OCI-LY7 (cell line): ENCODE results near the gene NPAT. TPM values are rescaled to one million over a fixed set of nuclear protein-coding genes. Genes with fewer than 3 reads are reported as not detected.

Experiments used
- BruUV-seq: library from RNA; stranded (reverse); fragments of 400-500 nt; replicated peaks from 2 replicates; lab custom pipeline; 2021; lab: Mats Ljungman, UMichigan
- CTCF ChIA-PET: fragments of 300-600 bp; sonication (Branson Sonifier 250); formaldehyde crosslinking; loops from one replicate; lab custom pipeline; 2022; ENCODE audit warnings: antibody characterized with exemption; ENCODE audit not compliant: unreplicated experiment; lab: Charles Lee
- POLR2A ChIA-PET: fragments of 300-600 bp; sonication (Branson Sonifier 250); formaldehyde crosslinking; loops from one replicate; lab custom pipeline; 2022; ENCODE audit warnings: antibody characterized with exemption; lab: Charles Lee
- DNase-seq: peaks from one replicate; pipeline ENCODE4 v3.0.0-alpha.2; 2015; ENCODE audit warnings: low spot score
- H2AFZ ChIP-seq: fragments of 200-600 bp; sonication (generic), shearing (Covaris generic); 2 replicates; pipeline ENCODE4 v1.6.1; 2014; ENCODE audit warnings: mild to moderate bottlenecking, antibody characterized with exemption, low read length, moderate library complexity
- H3K27ac ChIP-seq: fragments of 200-600 bp; sonication (generic); 2 replicates; pipeline ENCODE4 v1.5.1; 2014; ENCODE audit warnings: mixed run types, low read depth, mild to moderate bottlenecking, moderate library complexity, low read length, inconsistent platforms; ENCODE audit not compliant: poor library complexity, severe bottlenecking
- H3K36me3 ChIP-seq: fragments of 200-600 bp; sonication (generic); 2 replicates; pipeline ENCODE4 v1.6.1; 2014; ENCODE audit warnings: mild to moderate bottlenecking, antibody characterized with exemption, low read length, moderate library complexity, mixed read lengths; ENCODE audit not compliant: insufficient read depth
- H3K4me1 ChIP-seq: fragments of 200-600 bp; sonication (generic); 2 replicates; pipeline ENCODE4 v1.5.1; 2014; ENCODE audit warnings: mild to moderate bottlenecking, low read length; ENCODE audit not compliant: insufficient read depth, poor library complexity, severe bottlenecking
- H3K4me2 ChIP-seq: fragments of 200-600 bp; sonication (generic); 2 replicates; pipeline ENCODE4 v1.6.1; 2014; ENCODE audit warnings: mild to moderate bottlenecking, low read length
- H3K4me3 ChIP-seq: fragments of 200-600 bp; sonication (generic); 2 replicates; pipeline ENCODE4 v1.5.1; 2014; ENCODE audit warnings: mild to moderate bottlenecking, low read depth, low read length; ENCODE audit not compliant: poor library complexity, severe bottlenecking
- H3K79me2 ChIP-seq: fragments of 200-600 bp; sonication (generic); 2 replicates; pipeline ENCODE4 v1.6.1; 2016; ENCODE audit warnings: low read depth, mild to moderate bottlenecking, low read length, moderate library complexity, mixed read lengths; ENCODE audit not compliant: insufficient read depth
- H3K9me2 ChIP-seq: fragments of 200-600 bp; sonication (generic); 2 replicates; pipeline ENCODE4 v1.6.1; 2016; ENCODE audit warnings: mild to moderate bottlenecking, low read length, mixed read lengths; ENCODE audit not compliant: insufficient read depth
- H3K9me3 ChIP-seq: fragments of 200-600 bp; sonication (generic); 2 replicates; pipeline ENCODE4 v1.6.1; 2014; ENCODE audit warnings: mild to moderate bottlenecking, mixed run types, low read length, mixed read lengths
- H4K20me1 ChIP-seq: fragments of 200-600 bp; sonication (generic); 2 replicates; pipeline ENCODE4 v1.6.1; 2014; ENCODE audit warnings: mild to moderate bottlenecking, antibody characterized with exemption, low read length, moderate library complexity, mixed read lengths; ENCODE audit not compliant: insufficient read depth
- CTCF ChIP-seq: fragments of 200-600 bp; sonication (generic); conservative IDR thresholded peaks from 2 replicates; pipeline ENCODE4 v1.5.1; 2014; ENCODE audit warnings: mild to moderate bottlenecking, antibody characterized with exemption, low read length, moderate library complexity, mixed read lengths
- EZH2phosphoT487 ChIP-seq: fragments of 200-600 bp; sonication (generic); IDR thresholded peaks from 2 replicates; pipeline ENCODE4 v1.6.1; 2018; ENCODE audit warnings: low read depth, borderline replicate concordance, mild to moderate bottlenecking, mixed run types, antibody characterized with exemption, low read length, moderate library complexity, mixed read lengths
- intact Hi-C: fragments of 100-400 bp; cut with micrococcal nuclease; formaldehyde crosslinking; loops from one replicate; pipeline ENCODE4 v1.10.0; 2022; ENCODE audit not compliant: unreplicated experiment
- total RNA-seq, 2 experiments: library from RNA; depleted of rRNA in 1 of 2; stranded (reverse); fragments of >200 nt in 1 of 2; shearing (Covaris generic) in 1 of 2; gene quantifications; 2 replicates each; pipeline ENCODE4 v1.2.3, GENCODE V29; 2014 to 2022

NPAT gene
- total RNA-seq, 2 experiments from 2014 or later, result 22.6 to 26.9 TPM

GRCh38 chr11:108242422-108242821, 20.0 kb upstream of the NPAT start:
- Histone ChIP-seq H3K4me3 (no peak overlapping the region), H3K4me1 (peaks cover 7% of the 10 kb centered on the region), H3K9me3 (peaks cover 24% of the 10 kb centered on the region; the same call in 1 of the 2 replicates), H2AFZ (no peak overlapping the region), H4K20me1 (no peaks in the 10 kb centered on the region), H3K79me2 (peaks cover 14% of the 10 kb centered on the region; the same call in 1 of the 2 replicates), H3K4me2 (no peak overlapping the region), H3K27ac (no peak overlapping the region), H3K36me3 (peaks cover 89% of the 10 kb centered on the region), H3K9me2 (no peaks in the 10 kb centered on the region)
- CTCF ChIA-PET, result no interaction called here
- DNase-seq, result no peak
- no peak for TF ChIP-seq CTCF
- no peak for TF ChIP-seq EZH2phosphoT487
- intact Hi-C loops, result no loop called here
- POLR2A ChIA-PET, result interaction anchor here (1.0 kb wide), 1 partner anchor 16 kb away, joined by 4 read pairs; no protein-coding TSS in a partner anchor
- TSS peak; percentile 16 for BruUV-seq

- H3K9me2 ChIP-seq, result no peaks in the 10 kb centered on the region
- TF ChIP-seq CTCF, result no peak
- no peak for TF ChIP-seq EZH2phosphoT487
- no peak for DNase-seq
- H3K4me2 ChIP-seq, result no peak overlapping the region
- H3K4me1 ChIP-seq, result peaks cover 16% of the 10 kb centered on the region
- peaks cover 88% of the 10 kb centered on the region for H3K36me3 ChIP-seq
- CTCF ChIA-PET, result no interaction called here
- no peak overlapping the region for H3K27ac ChIP-seq
- no peaks in the 10 kb centered on the region for H4K20me1 ChIP-seq
- H3K4me3 ChIP-seq, result no peak overlapping the region
- intact Hi-C loops, result no loop called here
- peaks cover 14% of the 10 kb centered on the region; the same call in 1 of the 2 replicates for H3K79me2 ChIP-seq
- no peak overlapping the region for H2AFZ ChIP-seq
- H3K9me3 ChIP-seq, result peaks cover 26% of the 10 kb centered on the region; the same call in 1 of the 2 replicates
- no TSS peak for BruUV-seq
- POLR2A ChIA-PET, result interaction anchor here (0.6 to 0.9 kb wide), 7 partner anchors 10 to 95 kb away, joined by 3 to 9 read pairs (median 3); no protein-coding TSS in a partner anchor
Measured at GRCh38 chr11:108241330-108242037, 19.0 kb upstream of the NPAT start.

GRCh38 chr11:108239076-108239475, 16.6 kb upstream of the NPAT start:
- intact Hi-C loops, result loop anchor here (5.0 kb wide), 1 partner anchor 423 kb away; no protein-coding TSS in a partner anchor
- no TSS peak for BruUV-seq
- Histone ChIP-seq H2AFZ (no peak overlapping the region), H3K9me2 (no peaks in the 10 kb centered on the region), H3K9me3 (peaks cover 26% of the 10 kb centered on the region; the same call in 1 of the 2 replicates), H3K4me1 (peaks cover 31% of the 10 kb centered on the region), H3K79me2 (peaks cover 19% of the 10 kb centered on the region; the same call in 1 of the 2 replicates), H3K36me3 (peaks cover 88% of the 10 kb centered on the region), H3K27ac (no peak overlapping the region), H3K4me3 (no peak overlapping the region), H3K4me2 (no peak overlapping the region), H4K20me1 (no peaks in the 10 kb centered on the region)
- TF ChIP-seq CTCF (no peak), EZH2phosphoT487 (no peak)
- DNase-seq, result no peak
- ChIA-PET CTCF (no interaction called here), POLR2A (interaction anchor here (0.6 to 3.9 kb wide), 5 partner anchors 11 to 227 kb away, joined by 4 to 58 read pairs (median 4); partner anchors contain the start of genes ATM and NPAT)
